Kasumi-1 (cell line): ENCODE results near the gene TEX50.
"Not testable (repeated sequence)": the region's sequence is repeated elsewhere in the genome, so short reads cannot be mapped to it uniquely, and the experiment has no call there.

ENCODE experiments used
- DNase-seq, 2 experiments: peaks; one replicate each; lab custom pipeline; 2025; lab: John Stamatoyannopoulos, UW

TEX50 gene

DNA sequence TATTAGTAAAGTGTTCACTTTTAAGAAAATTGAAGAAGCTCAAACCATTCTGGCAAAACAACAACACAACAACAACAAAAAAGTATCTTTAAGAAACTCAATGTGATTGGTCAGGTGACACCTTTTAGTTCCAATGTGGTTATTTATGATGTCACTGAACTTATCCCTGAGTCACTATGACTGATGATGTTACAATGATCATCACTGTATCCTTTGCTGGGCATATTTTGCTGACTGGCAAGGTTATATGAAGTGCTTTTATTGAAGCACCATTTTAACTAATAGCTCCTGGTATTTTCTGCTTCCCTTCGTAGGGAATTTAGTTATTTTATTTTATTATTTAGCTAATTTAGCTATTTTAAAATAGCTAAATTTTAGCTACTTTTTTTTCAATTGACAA, at the start of gene TEX50:
Gene TEX50, plus strand, starts transcription at position 223 of the 400 bp plus-strand sequence. CDS start 184 bp downstream, outside the sequence.
- no peak for DNase-seq

DNA sequence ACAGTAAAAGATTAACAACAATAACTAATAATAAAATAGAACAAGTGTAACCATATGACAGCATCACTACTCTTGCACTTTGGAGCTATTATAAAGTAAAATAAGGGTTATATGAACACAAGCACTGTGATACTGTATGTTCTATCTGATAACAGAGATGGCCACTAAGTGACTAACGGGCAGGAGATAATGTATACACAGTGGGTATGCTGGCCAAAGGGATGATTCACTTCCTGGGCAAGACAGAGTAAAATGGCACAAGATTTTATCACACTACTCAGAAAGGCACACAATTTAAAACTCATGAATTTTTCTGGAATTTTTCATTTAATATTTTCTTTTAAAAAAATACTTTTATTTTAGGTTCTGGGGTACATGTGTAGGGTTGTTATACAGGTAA, 44.6 kb upstream of the TEX50 start:
- DNase-seq: no peak

DNA sequence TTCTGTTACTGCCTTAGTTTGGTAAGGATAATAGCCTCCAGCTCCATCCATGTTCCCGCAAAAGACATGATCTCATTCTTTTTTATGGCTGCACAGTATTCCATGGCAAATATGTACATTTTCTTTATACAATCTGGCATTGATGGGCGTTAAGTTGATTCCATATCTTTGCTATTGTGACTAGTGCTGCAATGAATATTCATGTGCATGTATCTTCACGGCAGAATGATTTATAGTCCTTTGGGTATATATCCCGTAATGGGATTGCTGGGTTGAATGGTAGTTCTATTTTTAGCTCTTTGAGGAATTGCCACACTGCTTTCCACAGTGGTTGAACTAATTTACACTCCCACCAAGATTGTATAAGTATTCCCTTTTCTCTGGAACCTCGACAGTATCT, 44.0 kb upstream of the TEX50 start:
- DNase-seq: not testable (repeated sequence)

DNA sequence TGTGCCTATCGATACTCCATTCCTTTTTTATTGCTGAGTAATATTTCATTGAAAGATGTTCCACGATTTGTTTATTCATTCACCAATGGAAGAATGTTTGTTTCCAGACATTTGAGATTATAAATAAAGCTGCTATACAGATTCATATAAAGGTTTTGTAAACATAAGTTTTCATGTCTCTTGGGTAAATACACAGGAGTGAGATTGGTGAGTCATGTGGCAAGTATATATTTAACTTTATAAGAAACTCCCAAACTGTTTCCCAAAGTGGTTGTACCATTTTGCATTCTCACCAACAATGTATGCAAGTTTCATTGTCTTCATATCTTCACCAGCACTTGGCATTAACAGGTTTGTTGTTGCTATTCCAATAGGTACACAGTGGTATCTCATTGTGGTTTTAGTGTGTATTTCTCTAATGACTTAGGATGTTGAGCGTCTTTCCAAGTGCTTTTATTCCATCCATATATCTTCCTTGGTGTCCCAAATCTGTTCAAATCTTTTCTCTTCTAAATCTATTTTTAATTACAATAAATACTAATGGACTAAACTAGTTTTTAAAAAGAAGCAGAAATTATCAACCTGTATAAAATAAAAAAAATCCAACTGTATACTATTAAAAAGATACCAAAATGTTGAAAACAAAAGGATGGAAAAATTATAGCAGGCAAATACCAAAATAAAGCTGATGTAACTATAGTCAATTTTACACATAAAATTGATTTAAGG, 38.9 kb upstream of the TEX50 start:
- DNase-seq: no peak

DNA sequence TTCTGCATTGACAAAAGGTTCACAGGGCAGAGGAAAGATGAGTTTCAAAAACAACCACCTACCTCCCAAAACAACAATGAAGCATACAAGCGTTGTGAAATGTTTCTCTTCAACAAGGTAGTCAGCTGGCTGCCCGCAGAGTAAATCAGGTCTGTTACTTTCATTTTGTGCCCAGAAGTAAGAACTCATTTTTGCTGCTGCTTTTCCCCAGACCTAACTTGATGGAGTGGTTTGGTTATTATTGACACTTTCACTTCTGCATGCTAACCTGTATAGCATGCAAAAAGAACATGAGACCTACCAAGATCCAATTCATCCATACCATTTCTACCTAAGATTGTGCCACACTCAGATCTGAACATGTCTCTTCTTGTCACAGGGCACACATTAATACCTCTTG, 33.5 kb upstream of the TEX50 start:
- DNase-seq: no peak

DNA sequence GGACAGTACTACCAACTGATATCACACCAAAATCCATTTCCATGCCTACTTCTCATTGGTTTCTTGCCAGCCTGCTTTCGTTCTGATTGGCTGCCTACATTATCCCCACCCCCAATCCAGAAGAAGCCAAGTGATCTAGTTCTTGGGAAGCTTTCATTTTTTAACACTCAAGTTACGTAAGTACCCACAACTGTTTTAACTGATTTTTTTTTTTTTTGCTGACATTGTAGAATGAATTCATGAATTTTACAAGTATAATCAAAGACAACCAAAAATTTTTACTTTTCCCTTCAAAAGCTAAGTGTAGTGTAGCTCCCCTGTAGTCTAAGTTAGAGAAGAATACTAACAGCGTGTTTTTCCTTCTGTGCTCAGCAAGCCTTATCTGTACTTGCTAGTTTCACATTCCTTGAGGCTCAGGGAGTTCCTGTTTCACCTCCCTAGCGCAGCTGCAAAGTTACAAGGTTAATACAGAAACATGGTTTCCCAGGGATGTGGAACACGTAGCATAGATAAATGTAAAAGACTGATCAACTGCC, 32.0 kb upstream of the TEX50 start, which contains the start of gene SLC9C2:
Gene SLC9C2, minus strand, starts transcription at position 17 of the 536 bp plus-strand sequence. CDS start 1,296 bp downstream, outside the sequence.
- DNase-seq: peak; percentile 11 to 14

GRCh38 chr1:173608503-173609216, 26.5 kb upstream of the TEX50 start:
- DNase-seq: no peak

DNA sequence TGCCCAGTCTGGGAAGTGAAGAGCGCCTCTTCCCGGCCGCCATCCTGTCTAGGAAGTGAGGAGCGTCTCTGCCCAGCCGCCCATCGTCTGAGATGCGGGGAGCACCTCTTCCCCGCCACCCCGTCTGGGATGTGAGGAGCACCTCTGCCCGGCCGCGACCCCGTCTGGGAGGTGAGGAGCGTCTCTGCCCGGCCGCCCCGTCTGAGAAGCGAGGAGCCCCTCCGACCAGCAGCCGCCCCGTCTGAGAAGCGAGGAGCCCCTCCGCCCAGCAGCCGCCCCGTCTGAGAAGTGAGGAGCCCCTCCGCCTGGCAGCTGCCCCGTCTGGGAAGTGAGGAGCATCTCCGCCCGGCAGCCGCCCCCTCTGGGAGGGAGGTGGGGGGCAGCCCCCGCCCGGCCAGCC, 22.1 kb upstream of the TEX50 start:
- DNase-seq: not testable (repeated sequence)

GRCh38 chr1:173616859-173617258, 18.3 kb upstream of the TEX50 start:
- DNase-seq: no peak

DNA sequence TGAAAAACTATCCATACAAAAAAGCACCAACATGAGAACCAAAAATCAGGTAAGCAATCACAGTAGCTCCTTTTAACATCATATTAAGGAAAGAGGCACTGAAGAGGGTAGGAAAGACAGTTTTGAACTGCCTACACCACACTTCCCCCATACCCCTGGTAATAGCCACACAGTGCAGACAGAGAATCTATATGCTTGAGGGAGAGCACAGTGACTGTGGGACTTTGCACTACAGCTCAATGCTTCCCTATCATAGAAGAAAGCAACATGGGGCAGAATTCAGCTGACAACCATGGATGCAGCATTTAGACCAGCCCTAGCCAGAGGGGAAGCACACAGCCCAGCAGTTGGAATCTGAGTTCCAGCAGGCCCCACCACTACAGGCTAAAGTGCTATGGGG, 7.9 kb upstream of the TEX50 start:
- no peak for DNase-seq

DNA sequence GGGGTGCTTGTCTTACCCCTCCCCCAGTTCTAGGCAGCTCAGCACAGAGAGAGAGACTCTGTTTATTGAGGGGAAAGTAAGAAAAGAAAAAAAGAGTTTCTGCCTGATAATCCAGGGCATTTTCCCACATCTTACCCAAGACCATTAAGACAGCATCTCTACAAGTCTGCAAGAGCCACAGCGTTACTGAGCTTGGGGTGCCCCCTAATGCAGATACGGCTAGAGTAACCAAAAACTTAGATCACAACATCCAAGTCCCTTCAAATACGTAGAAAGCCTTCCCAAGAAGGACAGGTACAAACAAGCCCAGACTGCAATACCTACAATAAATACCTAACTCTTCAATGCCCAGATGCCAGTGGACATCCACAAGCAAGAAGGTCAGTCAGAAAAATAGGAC, 6.2 kb upstream of the TEX50 start:
- DNase-seq: no peak

GRCh38 chr1:173637236-173638042, 2.3 kb downstream of the TEX50 start:
- DNase-seq: not testable (repeated sequence)

DNA sequence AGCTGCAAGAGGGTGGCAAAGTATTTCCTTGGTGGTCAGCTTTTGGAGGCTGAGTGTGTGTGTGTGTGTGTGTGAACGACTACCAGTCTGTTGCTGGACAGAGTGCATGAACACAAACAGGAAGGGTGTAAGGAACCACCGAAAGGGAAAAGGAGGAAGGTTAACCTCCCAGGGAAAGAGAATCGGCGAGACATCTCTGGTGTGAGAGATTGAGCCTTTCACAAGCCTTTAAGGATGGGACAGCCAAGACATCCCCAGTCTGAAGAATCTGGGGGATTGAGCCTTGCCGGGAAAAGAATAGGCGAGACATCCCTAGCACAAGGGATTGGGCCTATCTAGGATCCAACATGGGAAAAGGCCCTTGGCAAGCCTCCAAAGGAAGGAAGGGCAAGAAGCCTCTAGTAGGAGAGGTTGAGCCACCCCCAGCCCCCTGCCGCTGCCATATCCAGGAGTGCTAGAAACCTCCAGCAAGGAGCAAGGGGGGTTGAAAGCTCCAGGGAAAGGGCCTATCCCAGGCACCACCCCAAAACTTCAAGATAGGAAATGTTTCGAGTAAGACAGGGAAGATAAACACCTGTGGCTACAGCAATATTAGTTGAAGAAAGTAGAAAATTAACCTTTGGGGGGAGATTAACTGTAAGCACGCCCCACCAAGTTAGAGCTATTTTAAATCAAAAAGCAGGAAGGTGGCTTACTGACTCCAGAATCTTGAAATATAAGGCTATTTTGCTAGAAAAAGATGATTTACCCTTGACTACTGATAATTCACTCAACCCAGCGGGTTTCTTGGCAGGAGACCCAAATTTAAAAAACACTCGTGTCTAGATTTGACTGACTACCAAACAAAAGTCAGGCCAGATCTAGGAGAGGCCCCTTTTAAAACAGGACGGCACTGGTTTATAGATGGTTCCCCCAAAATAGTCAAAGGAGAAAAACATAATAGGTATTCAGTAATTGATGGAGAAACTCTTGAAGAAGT, 3.2 kb downstream of the TEX50 start:
- DNase-seq: no peak

- DNase-seq: no peak
Measured at GRCh38 chr1:173639102-173639501, 4.0 kb downstream of the TEX50 start.

- DNase-seq: not testable (repeated sequence)
Measured at GRCh38 chr1:173642450-173643139, 7.5 kb downstream of the TEX50 start.

- no peak for DNase-seq
Measured at GRCh38 chr1:173646656-173647055, 11.5 kb downstream of the TEX50 start.

DNA sequence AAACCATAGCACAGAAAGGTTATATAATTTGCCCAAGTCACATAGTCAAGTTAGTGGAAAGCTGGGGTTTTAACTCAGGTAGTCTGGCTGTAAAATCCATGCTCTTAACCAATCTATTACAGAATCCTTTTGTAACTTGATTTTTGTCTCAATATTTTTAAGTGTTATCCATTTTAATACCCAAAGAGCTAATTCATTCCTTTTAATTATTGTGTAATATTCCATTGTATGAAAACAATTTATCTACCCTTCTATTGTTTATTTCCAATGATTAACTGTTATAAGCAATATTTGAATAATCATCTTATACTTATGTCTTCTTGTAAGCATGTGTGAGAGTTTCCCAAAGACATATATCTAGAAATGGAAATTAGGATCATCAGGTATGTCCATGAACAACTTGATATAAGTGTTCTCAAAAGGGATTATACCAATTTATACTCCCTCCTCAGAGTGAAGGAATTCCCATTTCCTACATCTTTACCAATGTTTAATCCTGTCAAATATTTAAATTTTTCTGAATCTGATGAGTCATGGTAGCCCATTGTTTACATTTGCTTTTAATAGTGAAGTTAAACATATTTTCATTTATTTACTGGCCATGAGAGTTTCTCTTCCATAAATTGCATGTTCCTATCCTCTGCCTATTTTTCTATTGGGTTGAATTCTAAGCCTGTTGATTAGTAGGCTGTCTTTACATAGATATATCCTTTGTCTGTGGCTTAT, 13.9 kb downstream of the TEX50 start:
- DNase-seq: no peak

DNA sequence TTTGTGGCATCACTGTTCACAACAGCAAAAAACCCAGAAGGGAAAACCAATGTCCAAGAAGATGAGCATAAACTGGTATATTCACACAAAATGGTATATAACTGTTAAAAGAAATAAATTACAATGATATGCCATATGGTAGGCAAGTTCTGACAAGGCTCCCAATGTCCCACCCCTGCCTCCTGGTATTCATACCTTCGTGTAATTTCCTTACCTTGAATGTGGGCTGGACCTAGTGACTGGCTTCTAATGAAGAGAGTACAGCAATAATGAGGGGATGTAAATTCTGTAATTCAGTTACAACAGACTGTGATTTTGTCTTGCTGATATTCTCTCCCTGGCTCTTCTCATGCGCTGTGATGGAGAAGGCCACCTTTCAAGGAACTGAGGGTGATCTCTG, 25.2 kb downstream of the TEX50 start:
- no peak for DNase-seq

DNA sequence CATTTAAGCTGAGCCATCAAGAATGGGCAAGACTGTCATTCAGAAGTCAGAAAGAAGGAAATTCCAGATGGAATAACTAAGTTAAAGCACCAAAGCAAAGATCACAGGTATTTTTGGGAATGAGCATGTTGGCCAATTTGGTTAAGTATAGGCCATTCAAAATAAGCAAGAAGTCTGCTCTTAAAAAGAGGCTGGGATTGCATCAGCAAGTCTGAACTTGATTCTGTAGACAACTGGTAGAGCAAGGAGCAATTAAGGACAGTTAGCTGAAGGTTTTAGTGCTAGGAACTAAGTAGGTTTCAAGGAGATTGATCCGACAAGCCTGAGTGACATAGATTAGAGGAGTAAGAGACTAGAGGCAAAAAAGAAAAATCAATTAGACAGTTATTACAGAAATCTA, 26.1 kb downstream of the TEX50 start:
- DNase-seq: no peak

GRCh38 chr1:173661763-173662162, 26.6 kb downstream of the TEX50 start:
- DNase-seq: no peak
